Ovary (tissue), 9 donors: Measurements from ENCODE around the gene PNRC1. TPM values are rescaled to one million over a fixed set of nuclear protein-coding genes. Genes with fewer than 3 reads are reported as not detected.
A peak's percentile ranks its signal among the peaks of the same experiment; 100 is the strongest.

ENCODE experiments used
- DNase-seq, 5 donors: peaks; one replicate each; pipeline ENCODE4 v3.0.0-alpha.2; 2019 to 2020
- H3K27ac ChIP-seq, 2 donors: fragments of 200-600 bp; one replicate each; pipeline versions ENCODE4 v1.5.1 to v1.8.0; 2019 to 2022
- H3K27me3 ChIP-seq: fragments of 200-600 bp; one replicate; pipeline ENCODE4 v1.8.0; 2022
- H3K36me3 ChIP-seq: fragments of 200-600 bp; sonication (generic); one replicate; pipeline ENCODE4 v1.5.1; 2019
- H3K4me1 ChIP-seq: one replicate; pipeline ENCODE4 v1.8.1; 2013; ENCODE audit warnings: mild to moderate bottlenecking, moderate library complexity; ENCODE audit not compliant: insufficient read depth
- H3K4me3 ChIP-seq: fragments of 200-600 bp; sonication (generic); one replicate; pipeline ENCODE4 v1.5.1; 2017
- H3K9me3 ChIP-seq, 2 donors: fragments of 200-600 bp in 1 of 2; sonication (generic) in 1 of 2; one replicate each; pipeline versions ENCODE4 v1.5.1 to v1.8.1; 2013 to 2019; ENCODE audit warnings: mild to moderate bottlenecking in 1 of 2, moderate library complexity in 1 of 2
- CTCF ChIP-seq, 3 donors: fragments of 450-650 bp in 2 of 3; fragments of 200-600 bp in 1 of 3; IDR thresholded peaks; one replicate each; pipeline versions ENCODE4 v1.5.1 to v1.8.0; 2016 to 2022; ENCODE audit warnings: antibody characterized with exemption in 3 of 3, mild to moderate bottlenecking in 1 of 3
- EP300 ChIP-seq: sonication (generic); formaldehyde crosslinking; IDR thresholded peaks from one replicate; pipeline ENCODE4 v1.6.1; 2017; ENCODE audit warnings: antibody characterized with exemption
- POLR2A ChIP-seq: fragments of 450-650 bp; IDR thresholded peaks from one replicate; pipeline ENCODE4 v1.6.1; 2017; ENCODE audit warnings: antibody characterized with exemption, mild to moderate bottlenecking, moderate library complexity
- WGBS, 3 donors: extraction: QIAGEN DNeasy Blood & Tissue Kit in 1 of 3; methylation state at CpG; one replicate each; pipeline versions ENCODE4 v1.1.5 to v1.1.7; 2013 to 2017; 5-methylcytosine and 5-hydroxymethylcytosine counted together
- intact Hi-C, 4 donors: fragments of 100-400 bp; cut with DNase I; formaldehyde crosslinking; loops; one replicate each; pipeline versions ENCODE4 v1.11.0 to v1.15.1; 2022 to 2023
- polyA plus RNA-seq, 2 donors: library from polyadenylated mRNA; stranded (reverse); fragments of 200-250 nt in 1 of 2; fragments of 350-450 nt in 1 of 2; fragmentation: Illumina TruSeq in 1 of 2; extraction: RNeasy Lipid Tissue Mini Kit (QIAGEN cat#74804) in 1 of 2; gene quantifications; one replicate each; pipeline ENCODE4 v1.2.3, GENCODE V29; 2013 to 2014
- total RNA-seq, 7 donors: library from RNA; depleted of rRNA in 2 of 7; stranded (reverse); fragments of >200 nt in 2 of 7; fragmentation: NEBNext Ultra II Directional in 3 of 7; extraction: Animal tissue kit (Norgen Biotek cat#: 25700) in 3 of 7; gene quantifications; one replicate each; pipeline versions ENCODE4 v1.1.0 to v1.2.4, GENCODE V29; 2016 to 2023
- donor health status: DM: no; HTN: no; CAD: no; lungs with moderate emphysema.
- donor health status: DM: no; HTN: no; CAD: no.
- donor health status: Bipolar disorder and iron deficiency.
- donor health status: DM: yes; HTN: yes; CAD: no.
- donor health status: DM: no; HTN: no; CAD: no.
- donor health status: DM: yes; HTN: yes; CAD: no.

Gene PNRC1
- total and polyA plus RNA-seq, 9 donors = 152 to 507 (median 415) TPM

GRCh38 chr6:89073014-89073620 lies 7.4 kb upstream of the PNRC1 start:
- H3K27me3 ChIP-seq = no peaks in the 10 kb centered on the region
- WGBS, 3 donors = 25 to 26% (median 26%) methylated on average over 4 of the region's 4 CpGs
- H3K9me3 ChIP-seq = no peaks in the 10 kb centered on the region
- DNase-seq = no peak
- H3K27ac ChIP-seq = no peak overlapping the region
- TF ChIP-seq POLR2A (no peak), CTCF (IDR thresholded peaks at IDR 0.05) (no peak), EP300 (no peak)
- intact Hi-C loops = no loop called here
- no peak overlapping the region for H3K4me3 ChIP-seq
- no peaks in the 10 kb centered on the region for H3K4me1 ChIP-seq
- H3K36me3 ChIP-seq = no peaks in the 10 kb centered on the region

GRCh38 chr6:89073840-89074239 lies 6.7 kb upstream of the PNRC1 start:
- WGBS, 3 donors = 67 to 75% (median 74%) methylated on average over 2 of the region's 2 CpGs
- no peaks in the 10 kb centered on the region for H3K27me3 ChIP-seq
- no peaks in the 10 kb centered on the region for H3K36me3 ChIP-seq
- no peaks in the 10 kb centered on the region for H3K4me1 ChIP-seq
- no peak for DNase-seq
- TF ChIP-seq EP300 (no peak), CTCF (IDR thresholded peaks at IDR 0.05) (no peak), POLR2A (no peak)
- H3K9me3 ChIP-seq = no peaks in the 10 kb centered on the region
- intact Hi-C loops = no loop called here
- H3K4me3 ChIP-seq = no peak overlapping the region
- no peak overlapping the region for H3K27ac ChIP-seq

- Histone ChIP-seq H3K4me1 (peaks cover 3% of the 10 kb centered on the region), H3K9me3 (no peaks in the 10 kb centered on the region), H3K27ac (peak overlapping the region; percentile 100), H3K27me3 (no peaks in the 10 kb centered on the region), H3K36me3 (no peaks in the 10 kb centered on the region), H3K4me3 (peak overlapping the region; percentile 64)
- TF ChIP-seq EP300 = no peak
- TF ChIP-seq CTCF (IDR thresholded peaks at IDR 0.05) = no peak
- TF ChIP-seq POLR2A = peak; percentile 27
- DNase-seq = peak; percentile 47 to 67 (median 59)
- intact Hi-C loops = loop anchor here in 3 of 4 donors (1.0 to 10.0 kb wide), 5 partner anchors 43 to 274 kb away; partner anchors contain the start of gene PM20D2 (in 2 of the 3)
- 0 to 1% (median 0%) methylated on average over 20 of the region's 20 CpGs for WGBS, 3 donors
Measured at GRCh38 chr6:89079511-89080234, 878 bp upstream of the PNRC1 start.

GRCh38 chr6:89081129-89081422 lies 525 bp downstream of the PNRC1 start:
- intact Hi-C loops = loop anchor here in 2 of 4 donors (2.0 to 10.0 kb wide), 3 partner anchors 46 to 96 kb away; partner anchors contain the start of gene PM20D2 (in 2 of the 2)
- H3K36me3 ChIP-seq = no peaks in the 10 kb centered on the region
- H3K9me3 ChIP-seq = no peaks in the 10 kb centered on the region
- peak overlapping the region; percentile 64 for H3K4me3 ChIP-seq
- WGBS, 3 donors = 0 to 1% (median 0%) methylated on average over 26 to 36 of the region's 36 CpGs
- peaks cover 3% of the 10 kb centered on the region for H3K4me1 ChIP-seq
- TF ChIP-seq POLR2A = no peak
- TF ChIP-seq CTCF (IDR thresholded peaks at IDR 0.05) = peak in 1 of 3 donors; percentile 26
- no peak for TF ChIP-seq EP300
- H3K27me3 ChIP-seq = no peaks in the 10 kb centered on the region
- no peak for DNase-seq
- peak overlapping the region; percentile 100 for H3K27ac ChIP-seq
